ENCODE data around the gene CCDC142.

Gene CCDC142

DNA sequence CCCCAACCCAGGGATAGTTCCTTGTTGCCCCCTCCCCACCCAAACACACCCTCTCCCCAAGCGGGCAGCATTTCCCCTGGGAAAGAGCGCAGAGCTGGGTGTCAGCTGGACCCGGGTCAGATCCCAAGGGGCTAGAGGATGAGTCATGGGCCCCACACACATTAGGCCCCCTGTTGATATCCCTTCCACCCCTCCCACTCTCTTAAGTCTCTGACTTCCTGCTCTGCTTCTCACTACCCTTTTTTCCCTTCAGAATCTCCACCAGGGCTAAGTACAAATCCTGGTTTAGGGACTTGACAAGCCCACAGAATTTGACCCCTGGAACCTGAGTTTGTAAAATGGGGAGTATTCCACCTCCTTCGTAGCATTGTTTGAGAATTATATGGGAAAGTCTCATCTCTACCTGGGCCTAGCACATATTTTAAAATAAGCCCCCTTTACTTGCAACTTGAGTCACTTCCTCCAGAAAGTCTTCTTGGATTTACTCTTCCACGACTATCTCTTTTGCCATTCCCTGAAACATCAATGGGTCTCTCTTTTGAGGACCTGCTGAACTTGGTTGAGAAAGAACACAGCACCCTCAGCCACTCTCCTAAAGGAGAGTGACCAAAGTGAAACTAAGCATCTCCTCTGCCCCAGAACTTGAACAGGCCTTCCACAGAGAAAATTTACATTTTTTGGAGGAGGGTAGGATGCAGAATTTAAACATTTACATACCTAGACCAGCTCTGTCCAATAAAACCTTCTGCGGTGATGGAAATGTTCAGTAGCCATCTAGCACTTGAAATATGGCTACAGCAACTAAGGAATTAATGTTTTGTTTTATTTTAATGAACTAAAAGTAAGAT, 45.7 kb downstream of the CCDC142 start:
- H3K27me3 ChIP-seq (replicated peaks; ENCODE audit: insufficient read depth, low read length): peaks cover 14% of the 10 kb centered on the region
- H3K9me3 ChIP-seq (replicated peaks; ENCODE audit: insufficient read depth, low read length): no peaks in the 10 kb centered on the region
- no peak overlapping the region for H3K9ac ChIP-seq (ENCODE audit: low read length)
- no peaks in the 10 kb centered on the region for H3F3A ChIP-seq (ENCODE audit: insufficient read depth, low read length)
- peaks cover 5% of the 10 kb centered on the region for H3K4me1 ChIP-seq (ENCODE audit: low read length)
- DNase-seq: no peak
- no peak overlapping the region for H3K4me3 ChIP-seq (ENCODE audit: low read length)
- no peak overlapping the region for H2AFZ ChIP-seq (ENCODE audit: low read length)
- no peak for TF ChIP-seq CTCF (IDR thresholded peaks at IDR 0.05; ENCODE audit: low read length)
- no peak for TF ChIP-seq EZH2 (optimal IDR thresholded peaks at IDR 0.05; ENCODE audit: low read depth, low read length)
- TF ChIP-seq EZH2phosphoT487 (IDR thresholded peaks at IDR 0.05; ENCODE audit: low read length): no peak
- H3K9me2 ChIP-seq (replicated peaks; ENCODE audit: insufficient read depth, low read length): no peaks in the 10 kb centered on the region
- H3K79me2 ChIP-seq (ENCODE audit: low read length): no peaks in the 10 kb centered on the region
- H3K27ac ChIP-seq (ENCODE audit: low read length): no peak overlapping the region
- H3K4me2 ChIP-seq (ENCODE audit: low read depth, low read length): no peak overlapping the region
- no peaks in the 10 kb centered on the region for H3K36me3 ChIP-seq (replicated peaks; ENCODE audit: insufficient read depth, low read length)
- H4K20me1 ChIP-seq (ENCODE audit: insufficient read depth, low read length): no peaks in the 10 kb centered on the region

DNA sequence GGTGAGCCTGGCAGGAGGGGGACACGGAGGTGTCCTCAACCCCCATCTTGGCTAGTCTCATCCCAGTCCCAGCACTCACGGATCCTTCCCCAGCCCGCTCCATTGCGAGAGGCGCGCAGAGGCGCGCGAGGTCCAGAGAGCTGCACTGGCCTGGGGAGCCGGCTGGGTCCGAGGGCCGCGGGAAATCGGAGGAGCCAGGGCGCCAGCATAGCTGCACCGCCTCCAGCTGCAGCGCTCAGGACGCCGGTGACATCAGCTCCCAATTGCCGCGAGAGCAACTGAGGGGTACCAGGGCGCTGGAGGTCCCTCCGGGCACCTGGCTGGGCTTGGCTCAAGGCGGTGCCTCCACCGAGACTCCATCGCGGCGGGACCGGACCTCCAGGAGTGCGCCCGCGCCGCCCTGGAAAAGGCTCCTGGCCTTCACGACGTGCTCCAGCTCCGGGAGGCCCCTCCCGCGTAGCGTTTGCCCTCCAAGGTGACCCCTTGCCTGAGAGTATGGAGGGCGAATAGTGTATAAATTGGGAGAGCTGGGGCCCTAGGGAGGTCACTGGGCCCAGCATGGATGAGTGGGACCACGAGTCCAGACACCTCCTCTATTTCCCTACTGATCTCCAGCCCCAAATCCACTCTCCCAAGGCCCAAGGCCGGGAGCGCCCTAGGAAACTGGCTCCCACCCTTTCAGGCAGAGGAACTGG, 46.5 kb downstream of the CCDC142 start:
- Histone ChIP-seq H3K27me3 (replicated peaks; ENCODE audit: insufficient read depth, low read length) (peaks cover 6% of the 10 kb centered on the region), H3K4me2 (ENCODE audit: low read depth, low read length) (no peak overlapping the region), H3K9me3 (replicated peaks; ENCODE audit: insufficient read depth, low read length) (no peaks in the 10 kb centered on the region), H3K9me2 (replicated peaks; ENCODE audit: insufficient read depth, low read length) (no peaks in the 10 kb centered on the region), H3K4me3 (ENCODE audit: low read length) (no peak overlapping the region), H3K4me1 (ENCODE audit: low read length) (peaks cover 5% of the 10 kb centered on the region), H2AFZ (ENCODE audit: low read length) (no peak overlapping the region), H3K9ac (ENCODE audit: low read length) (no peak overlapping the region), H4K20me1 (ENCODE audit: insufficient read depth, low read length) (no peaks in the 10 kb centered on the region), H3K36me3 (replicated peaks; ENCODE audit: insufficient read depth, low read length) (no peaks in the 10 kb centered on the region), H3F3A (ENCODE audit: insufficient read depth, low read length) (no peaks in the 10 kb centered on the region), H3K79me2 (ENCODE audit: low read length) (no peaks in the 10 kb centered on the region), H3K27ac (ENCODE audit: low read length) (no peak overlapping the region)
- TF ChIP-seq EZH2 (optimal IDR thresholded peaks at IDR 0.05; ENCODE audit: low read depth, low read length): no peak
- TF ChIP-seq EZH2phosphoT487 (IDR thresholded peaks at IDR 0.05; ENCODE audit: low read length): no peak
- no peak for TF ChIP-seq CTCF (IDR thresholded peaks at IDR 0.05; ENCODE audit: low read length)
- no peak for DNase-seq

DNA sequence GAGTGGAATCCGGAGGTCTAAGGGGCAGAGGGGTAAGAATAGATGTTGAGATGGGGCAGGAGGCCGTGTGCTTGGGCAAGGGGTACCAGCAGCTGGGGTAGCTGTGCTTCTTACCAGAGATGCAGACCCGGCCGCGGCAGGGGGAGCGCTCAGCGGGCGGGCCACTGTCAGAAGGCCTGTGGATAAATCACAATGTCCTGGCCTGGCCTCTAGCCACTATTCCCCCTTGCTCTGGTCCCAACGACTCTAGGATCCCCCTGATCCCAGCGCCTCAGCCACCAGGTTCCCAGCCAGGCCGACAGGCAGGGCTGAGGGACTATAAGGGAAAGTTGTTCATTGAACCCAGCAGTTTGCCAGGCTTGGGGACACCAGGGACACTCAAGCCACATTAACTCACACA, 52.3 kb downstream of the CCDC142 start:
- TF ChIP-seq EZH2 (optimal IDR thresholded peaks at IDR 0.05; ENCODE audit: low read depth, low read length) (no peak), CTCF (IDR thresholded peaks at IDR 0.05; ENCODE audit: low read length) (no peak)
- Histone ChIP-seq H3K27me3 (replicated peaks; ENCODE audit: insufficient read depth, low read length) (no peaks in the 10 kb centered on the region), H3K9ac (ENCODE audit: low read length) (no peak overlapping the region), H3K4me2 (ENCODE audit: low read depth, low read length) (no peak overlapping the region), H3K9me2 (replicated peaks; ENCODE audit: insufficient read depth, low read length) (no peaks in the 10 kb centered on the region), H2AFZ (ENCODE audit: low read length) (no peak overlapping the region), H4K20me1 (ENCODE audit: insufficient read depth, low read length) (no peaks in the 10 kb centered on the region), H3K4me1 (ENCODE audit: low read length) (no peaks in the 10 kb centered on the region), H3K27ac (ENCODE audit: low read length) (no peak overlapping the region), H3K9me3 (replicated peaks; ENCODE audit: insufficient read depth, low read length) (no peaks in the 10 kb centered on the region), H3K36me3 (replicated peaks; ENCODE audit: insufficient read depth, low read length) (no peaks in the 10 kb centered on the region), H3K4me3 (ENCODE audit: low read length) (no peak overlapping the region), H3F3A (ENCODE audit: insufficient read depth, low read length) (no peaks in the 10 kb centered on the region), H3K79me2 (ENCODE audit: low read length) (no peaks in the 10 kb centered on the region)
- no peak for DNase-seq

All from MM.1S (cell line).